Suprapubic skin (tissue), 3 donors: Measurements from ENCODE around the gene MPDU1.

ENCODE experiments used
- POLR2AphosphoS5 ChIP-seq, 3 donors: sonication (generic); formaldehyde crosslinking; IDR thresholded peaks; one replicate each; pipeline ENCODE4 v1.6.1; 2017; ENCODE audit warnings: antibody characterized with exemption in 3 of 3
- TF ChIP-seq, protein P1 (sequence below), 2 donors: fragments of 200-600 bp in 1 of 2; fragments of 450-650 bp in 1 of 2; sonication (generic) in 1 of 2; IDR thresholded peaks; one replicate each; pipeline ENCODE4 v1.5.1; 2016 to 2019; ENCODE audit warnings: antibody characterized with exemption in 2 of 2, mild to moderate bottlenecking in 1 of 2, moderate library complexity in 1 of 2

DNA sequence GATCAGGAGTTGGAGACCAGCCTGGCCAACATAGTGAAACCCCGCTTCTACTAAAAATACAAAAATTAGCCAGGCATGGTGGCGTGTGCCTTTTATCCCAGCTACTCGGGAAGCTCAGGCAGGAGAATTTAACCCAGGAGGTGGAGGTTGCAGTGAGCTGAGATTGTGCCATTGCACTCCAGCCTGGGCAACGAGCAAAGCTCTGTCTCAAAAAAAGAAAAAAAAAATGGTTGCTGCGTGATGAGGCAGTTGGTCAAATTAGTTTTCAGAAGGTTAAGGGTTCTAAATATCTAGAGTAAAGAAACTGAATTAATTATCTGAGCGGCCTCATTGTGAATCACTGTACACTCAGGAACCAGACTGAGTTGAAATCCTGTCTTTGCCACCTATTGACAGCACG, 7.7 kb upstream of the MPDU1 start:
- TF ChIP-seq, protein P1, sequence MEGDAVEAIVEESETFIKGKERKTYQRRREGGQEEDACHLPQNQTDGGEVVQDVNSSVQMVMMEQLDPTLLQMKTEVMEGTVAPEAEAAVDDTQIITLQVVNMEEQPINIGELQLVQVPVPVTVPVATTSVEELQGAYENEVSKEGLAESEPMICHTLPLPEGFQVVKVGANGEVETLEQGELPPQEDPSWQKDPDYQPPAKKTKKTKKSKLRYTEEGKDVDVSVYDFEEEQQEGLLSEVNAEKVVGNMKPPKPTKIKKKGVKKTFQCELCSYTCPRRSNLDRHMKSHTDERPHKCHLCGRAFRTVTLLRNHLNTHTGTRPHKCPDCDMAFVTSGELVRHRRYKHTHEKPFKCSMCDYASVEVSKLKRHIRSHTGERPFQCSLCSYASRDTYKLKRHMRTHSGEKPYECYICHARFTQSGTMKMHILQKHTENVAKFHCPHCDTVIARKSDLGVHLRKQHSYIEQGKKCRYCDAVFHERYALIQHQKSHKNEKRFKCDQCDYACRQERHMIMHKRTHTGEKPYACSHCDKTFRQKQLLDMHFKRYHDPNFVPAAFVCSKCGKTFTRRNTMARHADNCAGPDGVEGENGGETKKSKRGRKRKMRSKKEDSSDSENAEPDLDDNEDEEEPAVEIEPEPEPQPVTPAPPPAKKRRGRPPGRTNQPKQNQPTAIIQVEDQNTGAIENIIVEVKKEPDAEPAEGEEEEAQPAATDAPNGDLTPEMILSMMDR (IDR thresholded peaks at IDR 0.05) = no peak
- no peak for TF ChIP-seq POLR2AphosphoS5 (IDR thresholded peaks at IDR 0.05)
